ENCODE results near the gene SPOCK1. TPM values are rescaled to one million over a fixed set of nuclear protein-coding genes. Genes with fewer than 3 reads are reported as not detected.

The SPOCK1 gene
- polyA plus RNA-seq, 3 donors: 1.8 to 5.7 (median 2.1) TPM

DNA sequence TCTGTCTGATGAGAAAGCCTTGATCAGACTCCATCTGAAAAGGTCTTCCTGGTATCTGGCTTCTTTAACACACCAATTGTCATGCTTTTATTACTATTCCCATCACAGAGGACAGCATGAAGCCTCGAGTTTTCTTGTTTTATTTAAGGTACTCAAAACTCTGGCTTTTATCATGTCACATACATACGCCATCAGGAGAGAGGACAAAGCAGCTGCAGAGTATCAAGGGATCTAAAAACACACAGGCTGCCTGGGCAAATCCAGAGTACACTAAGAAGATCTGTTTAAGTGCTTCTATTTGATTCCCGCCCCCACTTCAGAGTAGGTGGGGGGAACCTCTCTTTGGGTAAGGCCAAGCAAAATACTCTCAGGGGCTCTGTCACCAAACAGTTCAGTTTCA is 277.2 kb downstream of the SPOCK1 start:
- Mint-ChIP-seq H3K4me3 (no peak overlapping the region), H3K9me3 (no peaks in the 10 kb centered on the region), H3K27me3 (ENCODE audit: low read depth in 3 of 3) (peaks cover 0 to 5% (median 3%) of the 10 kb centered on the region in 3 donors), H3K36me3 (no peaks in the 10 kb centered on the region), H3K4me1 (no peaks in the 10 kb centered on the region), H3K27ac (no peak overlapping the region)
- H3K4me1 ChIP-seq (ENCODE audit: control insufficient read depth in 1 of 2, insufficient read depth in 2 of 2, low read length in 2 of 2): no peaks in the 10 kb centered on the region
- no peak overlapping the region for H3K9ac ChIP-seq (ENCODE audit: insufficient read depth, low read length, poor library complexity, severe bottlenecking)
- TF ChIP-seq, protein P1, sequence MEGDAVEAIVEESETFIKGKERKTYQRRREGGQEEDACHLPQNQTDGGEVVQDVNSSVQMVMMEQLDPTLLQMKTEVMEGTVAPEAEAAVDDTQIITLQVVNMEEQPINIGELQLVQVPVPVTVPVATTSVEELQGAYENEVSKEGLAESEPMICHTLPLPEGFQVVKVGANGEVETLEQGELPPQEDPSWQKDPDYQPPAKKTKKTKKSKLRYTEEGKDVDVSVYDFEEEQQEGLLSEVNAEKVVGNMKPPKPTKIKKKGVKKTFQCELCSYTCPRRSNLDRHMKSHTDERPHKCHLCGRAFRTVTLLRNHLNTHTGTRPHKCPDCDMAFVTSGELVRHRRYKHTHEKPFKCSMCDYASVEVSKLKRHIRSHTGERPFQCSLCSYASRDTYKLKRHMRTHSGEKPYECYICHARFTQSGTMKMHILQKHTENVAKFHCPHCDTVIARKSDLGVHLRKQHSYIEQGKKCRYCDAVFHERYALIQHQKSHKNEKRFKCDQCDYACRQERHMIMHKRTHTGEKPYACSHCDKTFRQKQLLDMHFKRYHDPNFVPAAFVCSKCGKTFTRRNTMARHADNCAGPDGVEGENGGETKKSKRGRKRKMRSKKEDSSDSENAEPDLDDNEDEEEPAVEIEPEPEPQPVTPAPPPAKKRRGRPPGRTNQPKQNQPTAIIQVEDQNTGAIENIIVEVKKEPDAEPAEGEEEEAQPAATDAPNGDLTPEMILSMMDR (IDR thresholded peaks at IDR 0.05): no peak
- H3K36me3 ChIP-seq (replicated peaks in 1 of 2; ENCODE audit: control insufficient read depth in 1 of 2, insufficient read depth in 2 of 2, low read length in 2 of 2): no peaks in the 10 kb centered on the region
- H3K4me2 ChIP-seq (replicated peaks; ENCODE audit: extremely low read depth, low read length, poor library complexity, severe bottlenecking): no peak overlapping the region
- H3K27me3 ChIP-seq (ENCODE audit: control insufficient read depth in 2 of 2, insufficient read depth in 2 of 2, low read length in 2 of 2): no peaks in the 10 kb centered on the region
- WGBS (ENCODE audit: insufficient coverage): 60% methylated on average over 2 of the region's 3 CpGs
- H3K4me3 ChIP-seq (replicated peaks in 1 of 3; ENCODE audit: low read depth in 2 of 3, low read length in 3 of 3): no peak overlapping the region
- no peak overlapping the region for H3K27ac ChIP-seq (ENCODE audit: low read depth in 1 of 2, low read length in 2 of 2)
- no peaks in the 10 kb centered on the region for H4K20me1 ChIP-seq (ENCODE audit: insufficient read depth, low read length)
- no peak for DNase-seq
- H3K9me3 ChIP-seq (replicated peaks in 1 of 2; ENCODE audit: control insufficient read depth in 1 of 2, insufficient read depth in 1 of 2, low read length in 2 of 2): no peaks in the 10 kb centered on the region
- H3K79me2 ChIP-seq (ENCODE audit: insufficient read depth, low read length): no peaks in the 10 kb centered on the region
- intact Hi-C loops (cut with micrococcal nuclease): no loop called here
- H2AFZ ChIP-seq (ENCODE audit: insufficient read depth, low read depth, low read length, poor library complexity, severe bottlenecking): no peak overlapping the region

DNA sequence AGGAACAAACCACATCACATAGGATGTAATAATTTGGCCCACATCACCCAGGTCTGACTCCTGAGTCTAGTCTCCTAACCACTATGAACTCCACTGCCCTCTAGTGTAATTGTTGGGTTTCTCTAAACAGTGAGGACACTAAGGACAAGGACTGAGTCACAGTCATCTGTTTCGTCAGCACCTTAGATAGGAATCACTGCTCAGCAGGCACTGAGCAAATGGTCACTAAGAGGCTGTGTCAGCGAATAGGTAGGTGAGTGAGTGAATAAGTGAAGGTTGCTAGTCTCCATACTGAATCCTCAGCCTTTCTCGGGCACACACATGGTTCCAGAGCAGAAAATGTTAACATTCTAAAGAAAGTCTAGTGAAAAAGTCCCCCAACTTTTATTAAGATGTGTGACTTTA is 278.6 kb downstream of the SPOCK1 start:
- intact Hi-C loops (cut with micrococcal nuclease): no loop called here
- H3K36me3 Mint-ChIP-seq: no peaks in the 10 kb centered on the region
- no peak overlapping the region for H3K4me3 Mint-ChIP-seq
- no peak overlapping the region for H3K4me2 ChIP-seq (replicated peaks; ENCODE audit: extremely low read depth, low read length, poor library complexity, severe bottlenecking)
- H3K79me2 ChIP-seq (ENCODE audit: insufficient read depth, low read length): no peaks in the 10 kb centered on the region
- WGBS (ENCODE audit: insufficient coverage): no CpG with 5 or more reads among the region's 3 CpGs
- no peak overlapping the region for H2AFZ ChIP-seq (ENCODE audit: insufficient read depth, low read depth, low read length, poor library complexity, severe bottlenecking)
- H3K36me3 ChIP-seq (replicated peaks in 1 of 2; ENCODE audit: control insufficient read depth in 1 of 2, insufficient read depth in 2 of 2, low read length in 2 of 2): no peaks in the 10 kb centered on the region
- no peaks in the 10 kb centered on the region for H3K4me1 ChIP-seq (ENCODE audit: control insufficient read depth in 1 of 2, insufficient read depth in 2 of 2, low read length in 2 of 2)
- no peak for DNase-seq
- H3K9ac ChIP-seq (ENCODE audit: insufficient read depth, low read length, poor library complexity, severe bottlenecking): no peak overlapping the region
- H3K4me1 Mint-ChIP-seq: no peaks in the 10 kb centered on the region
- no peak overlapping the region for H3K27ac ChIP-seq (ENCODE audit: low read depth in 1 of 2, low read length in 2 of 2)
- peaks cover 0 to 3% (median 3%) of the 10 kb centered on the region in 3 donors for H3K27me3 Mint-ChIP-seq (ENCODE audit: low read depth in 3 of 3)
- H4K20me1 ChIP-seq (ENCODE audit: insufficient read depth, low read length): no peaks in the 10 kb centered on the region
- H3K27ac Mint-ChIP-seq: no peak overlapping the region
- no peaks in the 10 kb centered on the region for H3K27me3 ChIP-seq (ENCODE audit: control insufficient read depth in 2 of 2, insufficient read depth in 2 of 2, low read length in 2 of 2)
- H3K9me3 Mint-ChIP-seq: peaks cover 0 to 3% (median 0%) of the 10 kb centered on the region in 7 donors
- H3K9me3 ChIP-seq (replicated peaks in 1 of 2; ENCODE audit: control insufficient read depth in 1 of 2, insufficient read depth in 1 of 2, low read length in 2 of 2): no peaks in the 10 kb centered on the region
- no peak overlapping the region for H3K4me3 ChIP-seq (replicated peaks in 1 of 3; ENCODE audit: low read depth in 2 of 3, low read length in 3 of 3)
- TF ChIP-seq, protein P1 (IDR thresholded peaks at IDR 0.05): peak; percentile 7
